HG02759 (cell line): ENCODE results near the gene TOX2.

ENCODE experiments used
- ATAC-seq: cut with Tn5 transposase; IDR thresholded peaks from one replicate; pipeline ENCODE4 v1.9.1; 2021; ENCODE audit warnings: mild to moderate bottlenecking, moderate library complexity; ENCODE audit not compliant: unreplicated experiment

Gene TOX2

DNA sequence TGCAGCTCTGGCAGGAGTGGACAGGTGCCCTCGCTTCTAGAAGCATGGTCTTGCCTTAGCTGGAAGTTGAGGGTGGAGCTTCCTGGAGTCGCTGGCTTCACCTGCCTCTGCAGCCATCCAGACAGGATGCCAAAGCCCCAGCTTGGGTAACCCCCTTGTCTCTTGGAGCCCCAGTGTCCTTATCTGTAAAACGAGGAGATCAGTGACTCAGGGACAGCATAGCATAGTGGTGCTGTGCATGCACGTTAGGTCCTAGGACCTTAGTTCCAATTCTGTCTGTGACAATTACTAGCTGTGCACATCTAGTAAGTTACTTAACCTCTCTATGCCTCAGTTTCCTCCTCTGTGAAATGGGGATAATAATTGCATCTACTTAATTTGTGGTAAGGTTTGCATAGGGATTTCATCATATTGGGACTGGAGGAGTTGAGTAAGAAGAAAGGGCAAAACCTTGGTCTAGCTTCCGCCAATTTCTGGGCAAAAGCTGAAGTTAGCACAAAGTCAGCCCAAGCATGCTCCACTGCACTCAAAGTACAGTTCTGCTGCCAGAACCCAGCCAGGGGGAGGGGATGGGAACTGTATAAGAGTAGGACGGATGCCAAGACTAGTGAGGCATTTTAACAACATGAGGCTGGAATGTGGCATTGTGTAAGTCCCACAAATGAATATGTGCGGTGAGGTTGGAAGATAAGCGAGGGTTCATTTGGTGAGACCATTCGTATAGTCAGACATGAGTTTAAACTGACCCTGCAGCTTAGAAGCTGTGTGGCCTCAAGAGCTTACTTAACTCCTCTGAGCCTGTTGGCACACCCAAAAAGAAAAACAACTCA, 24.5 kb downstream of the TOX2 start:
- no peak for ATAC-seq

- ATAC-seq: no peak
These were observed 25.1 kb downstream of the TOX2 start for GRCh38 chr20:43939762-43940121.

GRCh38 chr20:43940518-43941225, 26.0 kb downstream of the TOX2 start:
- ATAC-seq: no peak

DNA sequence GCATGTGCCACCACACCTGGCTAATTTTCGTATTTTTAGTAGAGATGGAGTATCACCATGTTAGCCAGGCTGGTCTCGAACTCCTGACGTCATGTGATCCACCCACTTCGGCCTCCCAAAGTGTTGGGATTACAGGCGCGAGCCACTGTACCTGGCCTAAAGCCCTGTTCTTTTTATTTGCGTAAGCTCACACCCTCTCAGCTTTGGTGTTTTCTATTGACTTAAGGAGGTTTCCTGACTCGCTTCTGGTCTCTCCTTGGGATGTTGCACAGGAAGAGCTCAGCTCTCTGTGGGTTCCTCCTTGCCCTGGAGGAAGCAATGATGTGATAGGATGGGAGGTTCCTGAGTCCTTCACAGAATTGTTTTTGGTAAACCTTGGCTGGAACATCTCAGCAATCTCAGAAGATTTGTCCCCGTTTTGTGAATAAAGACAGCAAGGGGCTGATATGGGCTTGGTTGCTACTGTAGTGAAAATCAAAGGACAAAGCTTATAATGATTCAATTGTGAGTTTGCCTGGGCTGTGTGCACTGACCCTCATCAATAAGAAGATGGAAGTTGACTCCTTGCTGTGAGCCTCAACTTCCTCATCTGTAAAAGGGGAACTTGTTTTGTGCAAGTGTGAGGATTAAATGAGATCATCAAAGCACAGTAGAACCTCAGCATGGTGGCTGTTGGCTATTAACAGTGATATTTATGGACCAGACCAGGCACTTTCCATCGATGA, 27.0 kb downstream of the TOX2 start:
- ATAC-seq: no peak

DNA sequence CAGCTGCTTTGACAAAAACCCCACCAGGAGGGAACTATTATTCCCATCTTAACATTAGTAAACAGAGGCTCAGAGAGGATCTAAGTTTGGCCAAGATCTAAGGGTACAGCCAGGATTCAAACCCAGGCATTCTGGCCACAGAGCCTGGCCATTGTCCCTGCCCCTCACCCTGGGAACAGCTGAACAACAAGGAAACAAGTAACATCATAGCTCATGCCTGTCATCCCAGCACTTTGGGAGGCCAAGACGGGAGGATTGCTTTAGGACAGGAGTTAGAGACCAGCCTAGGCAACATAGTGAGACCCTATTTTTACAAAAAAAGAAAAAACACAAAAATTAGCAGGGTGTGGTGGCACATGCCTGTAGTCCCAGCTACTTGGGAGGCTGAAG, 27.5 kb downstream of the TOX2 start:
- no peak for ATAC-seq

DNA sequence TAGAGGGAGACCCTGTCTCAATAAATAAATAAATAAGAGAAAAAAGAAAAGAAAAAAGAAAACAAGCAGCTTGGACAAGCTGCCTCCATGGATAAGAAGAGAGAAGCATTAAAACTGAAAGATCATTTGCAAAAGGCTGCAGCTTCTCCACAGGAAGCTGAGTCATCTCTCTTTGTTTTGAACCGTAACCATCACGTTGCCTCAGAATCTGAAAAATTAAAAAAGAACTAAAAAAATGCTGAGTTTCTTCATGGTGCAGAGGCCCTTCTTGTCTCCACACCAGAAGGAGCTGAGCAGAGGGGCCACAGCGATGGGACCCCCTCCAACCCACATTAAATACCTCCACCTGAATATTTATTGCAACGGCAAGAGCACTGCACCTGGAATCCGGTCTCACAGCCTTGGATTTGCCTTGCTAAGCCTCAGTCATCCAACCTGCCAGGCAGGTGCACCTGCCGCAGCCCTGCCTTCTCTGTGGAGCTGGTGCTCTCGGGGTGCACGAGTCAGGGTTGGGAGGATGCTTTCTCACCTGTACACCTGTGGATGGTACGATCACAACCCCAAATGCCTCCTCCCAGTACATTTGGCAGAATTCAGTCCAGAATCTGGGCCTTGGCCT, 28.1 kb downstream of the TOX2 start:
- ATAC-seq: no peak

- ATAC-seq: no peak
These were observed 29.1 kb downstream of the TOX2 start for GRCh38 chr20:43943725-43944124.

GRCh38 chr20:43944653-43945235, 30.1 kb downstream of the TOX2 start:
- ATAC-seq: no peak

- no peak for ATAC-seq
These were observed 30.9 kb downstream of the TOX2 start for GRCh38 chr20:43945391-43946205.

GRCh38 chr20:43946206-43946491, 31.5 kb downstream of the TOX2 start:
- no peak for ATAC-seq

DNA sequence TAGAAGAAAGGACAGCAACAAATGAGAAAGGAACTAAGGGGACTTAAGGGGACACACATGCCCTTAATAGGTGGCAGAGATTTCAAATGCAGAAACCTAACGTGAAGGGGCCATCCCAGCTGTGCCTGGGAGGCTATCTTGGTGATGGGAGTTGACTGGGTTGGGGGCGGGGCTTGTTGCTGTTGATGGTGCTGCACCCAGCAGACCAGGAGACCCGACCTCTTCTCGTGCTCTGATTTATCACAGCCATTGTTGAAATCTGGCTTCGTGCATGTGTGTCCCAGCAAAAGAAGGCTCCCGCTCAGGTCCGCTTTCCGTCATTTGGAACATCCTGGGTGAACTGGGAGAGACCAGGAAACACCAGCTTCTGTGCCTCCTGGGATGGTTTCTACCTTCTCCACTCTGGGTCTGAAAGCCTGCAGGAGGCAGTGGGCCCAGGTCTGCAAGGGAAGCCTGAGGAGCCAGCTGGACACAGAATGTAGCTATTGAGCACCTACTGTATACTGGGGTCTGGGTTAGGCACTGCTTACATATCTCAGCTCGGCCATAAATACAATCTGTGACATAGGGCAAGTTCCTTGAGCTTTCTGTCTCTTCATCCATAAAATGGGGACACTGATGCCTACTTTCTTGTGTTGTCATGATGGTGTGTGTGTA, 32.1 kb downstream of the TOX2 start:
- no peak for ATAC-seq

DNA sequence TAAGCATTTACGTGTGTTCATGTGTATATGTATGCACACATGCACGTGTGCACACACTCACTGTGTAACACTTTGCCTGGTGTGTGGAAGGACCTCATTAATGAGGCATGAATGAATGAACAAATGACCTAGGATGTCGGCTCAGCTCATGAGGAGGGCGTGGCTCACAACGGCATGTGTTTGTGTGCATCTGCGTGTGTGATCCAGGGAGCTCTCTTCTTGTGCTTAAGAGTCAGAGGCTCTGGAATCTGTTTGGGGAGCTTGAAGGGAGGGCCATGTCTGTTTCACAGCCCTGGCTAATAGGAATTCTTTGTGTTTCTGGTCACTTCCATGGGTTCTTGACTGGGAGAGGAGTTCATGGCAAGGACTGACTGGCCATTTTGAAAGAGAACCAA, 32.7 kb downstream of the TOX2 start:
- no peak for ATAC-seq

GRCh38 chr20:43948455-43948854, 33.8 kb downstream of the TOX2 start:
- ATAC-seq: no peak

DNA sequence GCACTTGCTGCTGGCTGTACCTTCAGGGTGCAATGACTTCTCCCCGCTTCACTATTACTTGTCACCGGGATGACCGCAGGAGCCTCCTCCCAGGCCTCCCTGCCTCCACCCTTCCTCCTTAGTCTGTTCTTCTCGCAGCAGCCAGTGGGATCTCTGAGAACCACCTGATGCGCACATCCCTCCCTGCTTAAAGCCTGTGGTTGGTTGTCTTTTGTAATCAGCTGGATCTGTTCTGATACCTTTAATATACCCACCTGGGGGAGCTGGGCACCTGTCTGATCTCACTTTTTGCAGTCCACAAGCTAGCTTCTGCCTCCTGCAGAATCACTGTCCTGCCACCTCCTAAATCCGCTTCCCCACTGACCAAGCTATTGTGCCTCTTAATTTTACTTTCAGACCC, 34.6 kb downstream of the TOX2 start:
- ATAC-seq: no peak

GRCh38 chr20:43949741-43950618, 35.3 kb downstream of the TOX2 start:
- peak; percentile 85 for ATAC-seq

- ATAC-seq: no peak
These were observed 39.4 kb downstream of the TOX2 start for GRCh38 chr20:43953919-43954592.

GRCh38 chr20:43954704-43955061, 40.0 kb downstream of the TOX2 start:
- ATAC-seq: no peak

- peak; percentile 75 for ATAC-seq
These were observed 40.6 kb downstream of the TOX2 start for GRCh38 chr20:43955062-43955749.
